CD4-positive, alpha-beta T cell treated with Interleukin-6 at 100 ng/mL for 8 hours (primary cell): ENCODE data around the gene VRK1.

Experiments used
- DNase-seq: peaks from one replicate; pipeline ENCODE4 v3.0.0-alpha.2; 2020; ENCODE audit warnings: mixed read lengths, low spot score

VRK1 gene

GRCh38 chr14:96922986-96923385 is 125.8 kb downstream of the VRK1 start:
- no peak for DNase-seq

GRCh38 chr14:96925422-96925821 is 128.2 kb downstream of the VRK1 start:
- no peak for DNase-seq

DNA sequence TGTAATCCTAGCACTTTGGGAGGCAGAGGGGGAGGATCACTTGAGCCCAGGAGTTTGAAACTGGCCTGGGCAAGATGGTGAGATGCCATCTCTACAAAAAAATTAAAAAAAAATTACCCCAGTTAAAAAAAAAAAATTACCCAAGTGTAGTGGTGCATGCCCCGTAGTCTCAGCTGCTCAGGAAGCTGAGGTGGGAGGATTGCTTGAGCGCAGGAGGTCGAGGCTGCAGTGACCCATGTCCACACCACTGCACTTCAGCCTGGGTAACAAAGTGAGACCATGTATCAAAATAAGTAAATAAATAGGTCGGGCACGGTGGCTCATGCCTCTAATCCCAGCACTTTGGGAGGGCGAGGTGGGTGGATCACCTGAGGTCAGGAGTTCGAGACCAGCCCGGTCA is 128.8 kb downstream of the VRK1 start:
- no peak for DNase-seq

- DNase-seq, result no peak
Observed at GRCh38 chr14:96928779-96929380, 131.7 kb downstream of the VRK1 start.

- DNase-seq, result no peak
Observed at GRCh38 chr14:96929950-96930349, 132.8 kb downstream of the VRK1 start.

- no peak for DNase-seq
Observed at GRCh38 chr14:96930526-96930925, 133.3 kb downstream of the VRK1 start.
